Gastrocnemius medialis (tissue), 4 donors: Measurements from ENCODE around the gene LDLRAD4.

Experiments used
- CTCF ChIP-seq, 5 experiments: fragments of 450-650 bp in 3 of 5; fragments of 200-600 bp in 2 of 5; sonication (generic) in 2 of 5; IDR thresholded peaks in 4 of 5; conservative IDR thresholded peaks in 1 of 5; 1 replicate in 4 of 5; 2 replicates in 1 of 5; pipeline ENCODE4 v1.5.1; 2016 to 2019; ENCODE audit warnings: antibody characterized with exemption in 5 of 5, mild to moderate bottlenecking in 3 of 5, moderate library complexity in 3 of 5
- POLR2A ChIP-seq, 2 donors: fragments of 450-650 bp; IDR thresholded peaks; one replicate each; pipeline ENCODE4 v1.6.1; 2017; ENCODE audit warnings: antibody characterized with exemption in 2 of 2, mild to moderate bottlenecking in 2 of 2, moderate library complexity in 2 of 2

GRCh38 chr18:13187498-13187897 is 31.1 kb upstream of the LDLRAD4 start:
- TF ChIP-seq CTCF (IDR thresholded peaks at IDR 0.05 in 4 of 5, conservative IDR thresholded peaks at IDR 0.05 in 1 of 5) (no peak), POLR2A (IDR thresholded peaks at IDR 0.05) (no peak)
